ENCODE measurements around the gene TFEB.

- no peak for TF ChIP-seq REST (IDR thresholded peaks at IDR 0.05; ENCODE audit: low read depth)
- TF ChIP-seq YY1 (IDR thresholded peaks at IDR 0.05; ENCODE audit: low read depth), result no peak
- no peak for TF ChIP-seq EP300 (IDR thresholded peaks at IDR 0.05; ENCODE audit: borderline replicate concordance)
- no peak for TF ChIP-seq FOXM1 (IDR thresholded peaks at IDR 0.05; ENCODE audit: borderline replicate concordance, low read depth)
- no peak for TF ChIP-seq TAF1 (IDR thresholded peaks at IDR 0.05; ENCODE audit: low read depth)
- no peak for TF ChIP-seq TCF12 (IDR thresholded peaks at IDR 0.05; ENCODE audit: low read depth)
- no peak for TF ChIP-seq RAD21 (IDR thresholded peaks at IDR 0.05; ENCODE audit: low read depth)
- TF ChIP-seq ZBTB7A (IDR thresholded peaks at IDR 0.05; ENCODE audit: low read depth), result no peak
- TF ChIP-seq TEAD4 (IDR thresholded peaks at IDR 0.05), result no peak
- no peak for TF ChIP-seq MAX (IDR thresholded peaks at IDR 0.05)
- no peak for TF ChIP-seq CEBPB (IDR thresholded peaks at IDR 0.05)
- TF ChIP-seq USF1 (IDR thresholded peaks at IDR 0.05), result no peak
Measured at GRCh38 chr6:41709375-41709774, 26.0 kb downstream of the TFEB start.

Data from Ishikawa (cell line).